Hematopoietic multipotent progenitor cell (in vitro differentiated cells): ENCODE results near the gene DPP6. TPM values are rescaled to one million over a fixed set of nuclear protein-coding genes. Genes with fewer than 3 reads are reported as not detected.

Experiments used
- DNase-seq, 3 donors: peaks; one replicate each; pipeline ENCODE4 v3.0.0-alpha.2; 2011 to 2015; ENCODE audit warnings: low read depth in 2 of 3, low spot score in 2 of 3
- total RNA-seq: library from RNA; depleted of rRNA; stranded (reverse); fragments of >200 nt; gene quantifications from one replicate; pipeline ENCODE4 v1.2.3, GENCODE V29; 2012

The DPP6 gene
- total RNA-seq, 1 donor = 0.27 TPM

- no peak for DNase-seq
Measured at GRCh38 chr7:154578336-154578735, 526.1 kb downstream of the DPP6 start.

- DNase-seq = no peak
Measured at GRCh38 chr7:154579711-154580110, 527.5 kb downstream of the DPP6 start.

- no peak for DNase-seq
Measured at GRCh38 chr7:154581251-154581890, 529.2 kb downstream of the DPP6 start.

- DNase-seq = no peak
Measured at GRCh38 chr7:154583454-154583853, 531.3 kb downstream of the DPP6 start.

GRCh38 chr7:154584352-154585252 is 532.4 kb downstream of the DPP6 start:
- no peak for DNase-seq

GRCh38 chr7:154587792-154588191 is 535.6 kb downstream of the DPP6 start:
- DNase-seq = no peak

- no peak for DNase-seq
Measured at GRCh38 chr7:154591544-154591943, 539.3 kb downstream of the DPP6 start.

- no peak for DNase-seq
Measured at GRCh38 chr7:154592388-154592787, 540.2 kb downstream of the DPP6 start.

GRCh38 chr7:154598396-154598795 is 546.2 kb downstream of the DPP6 start:
- DNase-seq = no peak

GRCh38 chr7:154598864-154599263 is 546.7 kb downstream of the DPP6 start:
- DNase-seq = no peak

GRCh38 chr7:154610903-154611302 is 558.7 kb downstream of the DPP6 start:
- no peak for DNase-seq

GRCh38 chr7:154613811-154614210 is 561.6 kb downstream of the DPP6 start:
- DNase-seq = no peak

GRCh38 chr7:154620141-154620755 is 568.0 kb downstream of the DPP6 start:
- DNase-seq = no peak

- no peak for DNase-seq
Measured at GRCh38 chr7:154623399-154623798, 571.2 kb downstream of the DPP6 start.

GRCh38 chr7:154627646-154628290 is 575.6 kb downstream of the DPP6 start:
- no peak for DNase-seq

GRCh38 chr7:154628556-154628955 is 576.4 kb downstream of the DPP6 start:
- DNase-seq = no peak

- no peak for DNase-seq
Measured at GRCh38 chr7:154631162-154631561, 579.0 kb downstream of the DPP6 start.

GRCh38 chr7:154633641-154634040 is 581.4 kb downstream of the DPP6 start:
- no peak for DNase-seq

- DNase-seq = no peak
Measured at GRCh38 chr7:154638286-154638685, 586.1 kb downstream of the DPP6 start.

GRCh38 chr7:154640266-154640865 is 588.2 kb downstream of the DPP6 start:
- no peak for DNase-seq

GRCh38 chr7:154640917-154641316 is 588.7 kb downstream of the DPP6 start:
- DNase-seq = no peak
